Astrocyte of the spinal cord (primary cell): ENCODE measurements around the gene CYP27C1.
A peak's percentile ranks its signal among the peaks of the same experiment; 100 is the strongest.

Experiments used
- DNase-seq: peaks from one replicate; pipeline ENCODE4 v3.0.0; 2011; ENCODE audit warnings: low read depth, low spot score
- H3K4me3 ChIP-seq: 2 replicates; pipeline ENCODE4 v1.5.1; 2011; ENCODE audit warnings: low read depth, mild to moderate bottlenecking, low read length, moderate library complexity
- CTCF ChIP-seq: IDR thresholded peaks from 2 replicates; pipeline ENCODE4 v1.5.1; 2012; ENCODE audit warnings: low read depth, mild to moderate bottlenecking, low read length, inconsistent platforms
- in situ Hi-C: cut with HindIII; loops from 2 replicates; pipeline ENCODE4 v1.10.0; 2017; ENCODE audit warnings: low sequenced_read_pairs

The CYP27C1 gene

GRCh38 chr2:127143841-127144782 is 76.0 kb downstream of the CYP27C1 start:
- in situ Hi-C loops, result no loop called here

GRCh38 chr2:127142663-127143630 is 77.2 kb downstream of the CYP27C1 start:
- H3K4me3 ChIP-seq, result no peak overlapping the region
- no peak for TF ChIP-seq CTCF
- in situ Hi-C loops, result no loop called here
- no peak for DNase-seq

More at GRCh38 chr2:127143841-127144782, 76.0 kb downstream of the CYP27C1 start:
- peak; percentile 83 for DNase-seq
- no peak for TF ChIP-seq CTCF
- H3K4me3 ChIP-seq, result no peak overlapping the region

- DNase-seq, result no peak
- no peak for TF ChIP-seq CTCF
- no peak overlapping the region for H3K4me3 ChIP-seq
- in situ Hi-C loops, result no loop called here
These were observed 79.6 kb downstream of the CYP27C1 start for GRCh38 chr2:127140538-127140937.

GRCh38 chr2:127139766-127140165 is 80.3 kb downstream of the CYP27C1 start:
- TF ChIP-seq CTCF, result no peak
- H3K4me3 ChIP-seq, result no peak overlapping the region
- DNase-seq, result no peak
- in situ Hi-C loops, result no loop called here

GRCh38 chr2:127138281-127138680 is 81.8 kb downstream of the CYP27C1 start:
- in situ Hi-C loops, result no loop called here
- no peak for DNase-seq
- TF ChIP-seq CTCF, result no peak
- H3K4me3 ChIP-seq, result no peak overlapping the region

- in situ Hi-C loops, result no loop called here
- no peak for DNase-seq
- H3K4me3 ChIP-seq, result no peak overlapping the region
- TF ChIP-seq CTCF, result no peak
These were observed 82.4 kb downstream of the CYP27C1 start for GRCh38 chr2:127137741-127138140.
